Thyroid gland (tissue), 4 donors: ENCODE data around the gene GRIA4.

Experiments used
- POLR2A ChIP-seq, 2 donors: fragments of 450-650 bp; IDR thresholded peaks; one replicate each; pipeline ENCODE4 v1.6.1; 2017; ENCODE audit warnings: antibody characterized with exemption in 2 of 2, mild to moderate bottlenecking in 2 of 2, moderate library complexity in 1 of 2
- TF ChIP-seq, protein P1 (sequence below), 6 experiments: fragments of 200-600 bp in 3 of 6; fragments of 450-650 bp in 3 of 6; sonication (generic) in 3 of 6; IDR thresholded peaks; one replicate each; pipeline ENCODE4 v1.5.1; 2016 to 2019; ENCODE audit warnings: antibody characterized with exemption in 6 of 6, mild to moderate bottlenecking in 2 of 6, inconsistent platforms in 1 of 6, moderate library complexity in 1 of 6

DNA sequence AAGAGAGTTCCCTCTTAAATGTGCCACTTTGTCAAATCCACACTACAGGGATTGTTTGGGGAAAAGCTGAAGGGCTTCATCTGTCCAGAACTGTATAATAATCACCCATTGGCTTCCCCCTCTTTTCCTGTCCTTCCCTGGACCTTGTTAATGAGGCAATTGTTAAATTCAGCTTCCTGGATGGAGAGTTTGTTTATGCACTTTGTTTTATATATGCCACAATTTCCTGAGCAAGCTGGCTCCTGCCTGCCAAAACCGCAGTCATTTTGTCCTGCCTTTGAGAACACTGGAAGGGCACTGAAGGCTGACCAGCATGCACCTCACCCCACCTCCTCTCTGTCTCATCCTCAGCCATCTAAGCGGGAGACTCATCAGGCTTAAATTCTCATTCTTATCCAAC, 325.9 kb downstream of the GRIA4 start:
- TF ChIP-seq, protein P1, sequence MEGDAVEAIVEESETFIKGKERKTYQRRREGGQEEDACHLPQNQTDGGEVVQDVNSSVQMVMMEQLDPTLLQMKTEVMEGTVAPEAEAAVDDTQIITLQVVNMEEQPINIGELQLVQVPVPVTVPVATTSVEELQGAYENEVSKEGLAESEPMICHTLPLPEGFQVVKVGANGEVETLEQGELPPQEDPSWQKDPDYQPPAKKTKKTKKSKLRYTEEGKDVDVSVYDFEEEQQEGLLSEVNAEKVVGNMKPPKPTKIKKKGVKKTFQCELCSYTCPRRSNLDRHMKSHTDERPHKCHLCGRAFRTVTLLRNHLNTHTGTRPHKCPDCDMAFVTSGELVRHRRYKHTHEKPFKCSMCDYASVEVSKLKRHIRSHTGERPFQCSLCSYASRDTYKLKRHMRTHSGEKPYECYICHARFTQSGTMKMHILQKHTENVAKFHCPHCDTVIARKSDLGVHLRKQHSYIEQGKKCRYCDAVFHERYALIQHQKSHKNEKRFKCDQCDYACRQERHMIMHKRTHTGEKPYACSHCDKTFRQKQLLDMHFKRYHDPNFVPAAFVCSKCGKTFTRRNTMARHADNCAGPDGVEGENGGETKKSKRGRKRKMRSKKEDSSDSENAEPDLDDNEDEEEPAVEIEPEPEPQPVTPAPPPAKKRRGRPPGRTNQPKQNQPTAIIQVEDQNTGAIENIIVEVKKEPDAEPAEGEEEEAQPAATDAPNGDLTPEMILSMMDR (IDR thresholded peaks at IDR 0.05), result no peak
- no peak for TF ChIP-seq POLR2A (IDR thresholded peaks at IDR 0.05)
